ENCODE data around the gene RPL15. TPM values are rescaled to one million over a fixed set of nuclear protein-coding genes. Genes with fewer than 3 reads are reported as not detected.

RPL15 gene
- total and polyA plus RNA-seq, 2 of the 8 experiments (the other 6 are each of a cell fraction or from before 2014, with no cell fraction given) = 2,819 to 6,473 TPM

- TF ChIP-seq CHD7 (IDR thresholded peaks at IDR 0.05; ENCODE audit: insufficient replicate concordance, low read length) (no peak), SUZ12 (IDR thresholded peaks at IDR 0.05; ENCODE audit: low read length) (no peak), EZH2 (IDR thresholded peaks at IDR 0.05; ENCODE audit: low read depth, low read length, severe bottlenecking) (no peak), POLR2A (IDR thresholded peaks at IDR 0.05; ENCODE audit: control extremely low read depth in 1 of 2, low read depth in 2 of 2, low read length in 2 of 2) (no peak), SP1 (IDR thresholded peaks at IDR 0.05; ENCODE audit: low read depth, low read length) (no peak), JUND (IDR thresholded peaks at IDR 0.05; ENCODE audit: low read length) (no peak), JUN (IDR thresholded peaks at IDR 0.05; ENCODE audit: low read depth, low read length) (no peak), RAD21 (IDR thresholded peaks at IDR 0.05 in 1 of 2, conservative IDR thresholded peaks at IDR 0.05 in 1 of 2; ENCODE audit: low read depth in 2 of 2, low read length in 2 of 2) (no peak), ZNF274 (IDR thresholded peaks at IDR 0.05; ENCODE audit: borderline replicate concordance, extremely low read depth, low read length) (no peak), MAFK (IDR thresholded peaks at IDR 0.05; ENCODE audit: low read depth, low read length) (no peak), EGR1 (IDR thresholded peaks at IDR 0.05; ENCODE audit: borderline replicate concordance, low read depth, low read length) (no peak), KDM4A (IDR thresholded peaks at IDR 0.05; ENCODE audit: low read depth, low read length, severe bottlenecking) (no peak)
Measured at GRCh38 chr3:23867838-23868237, 49.1 kb upstream of the RPL15 start (continued).

All from H1 (cell line).